Measurements from ENCODE around the gene IDH3G.

Gene IDH3G

GRCh38 chrX:153802513-153803045 is 8.4 kb upstream of the IDH3G start:
- Mint-ChIP-seq H3K9me3 (no peaks in the 10 kb centered on the region), H3K27ac (no peak overlapping the region), H3K4me3 (no peak overlapping the region), H3K4me1 (no peaks in the 10 kb centered on the region), H3K27me3 (no peaks in the 10 kb centered on the region), H3K36me3 (peaks cover 1% of the 10 kb centered on the region)

GRCh38 chrX:153801669-153802068 is 7.5 kb upstream of the IDH3G start:
- Mint-ChIP-seq H3K27me3 (no peaks in the 10 kb centered on the region), H3K27ac (no peak overlapping the region)

GRCh38 chrX:153800746-153801145 is 6.6 kb upstream of the IDH3G start:
- Mint-ChIP-seq H3K36me3 (peaks cover 1% of the 10 kb centered on the region), H3K4me3 (no peak overlapping the region), H3K27me3 (no peaks in the 10 kb centered on the region), H3K9me3 (no peaks in the 10 kb centered on the region), H3K4me1 (peaks cover 7% of the 10 kb centered on the region), H3K27ac (no peak overlapping the region)

More at GRCh38 chrX:153801669-153802068, 7.5 kb upstream of the IDH3G start:
- H3K4me3 Mint-ChIP-seq: no peak overlapping the region
- H3K36me3 Mint-ChIP-seq: peaks cover 1% of the 10 kb centered on the region
- no peaks in the 10 kb centered on the region for H3K4me1 Mint-ChIP-seq
- H3K9me3 Mint-ChIP-seq: no peaks in the 10 kb centered on the region

GRCh38 chrX:153800177-153800722 is 6.1 kb upstream of the IDH3G start:
- H3K36me3 Mint-ChIP-seq: peaks cover 1% of the 10 kb centered on the region
- H3K9me3 Mint-ChIP-seq: no peaks in the 10 kb centered on the region
- no peaks in the 10 kb centered on the region for H3K27me3 Mint-ChIP-seq
- peaks cover 8% of the 10 kb centered on the region for H3K4me1 Mint-ChIP-seq
- H3K4me3 Mint-ChIP-seq: no peak overlapping the region
- no peak overlapping the region for H3K27ac Mint-ChIP-seq

- H3K36me3 Mint-ChIP-seq: peaks cover 1% of the 10 kb centered on the region
- H3K4me1 Mint-ChIP-seq: peaks cover 8% of the 10 kb centered on the region
- H3K27me3 Mint-ChIP-seq: no peaks in the 10 kb centered on the region
- no peak overlapping the region for H3K4me3 Mint-ChIP-seq
- H3K9me3 Mint-ChIP-seq: no peaks in the 10 kb centered on the region
- no peak overlapping the region for H3K27ac Mint-ChIP-seq
Observed at GRCh38 chrX:153799326-153799725, 5.2 kb upstream of the IDH3G start.

GRCh38 chrX:153797415-153798015 is 3.3 kb upstream of the IDH3G start:
- Mint-ChIP-seq H3K9me3 (no peaks in the 10 kb centered on the region), H3K4me3 (no peak overlapping the region), H3K27ac (no peak overlapping the region), H3K4me1 (peaks cover 15% of the 10 kb centered on the region), H3K36me3 (peaks cover 1% of the 10 kb centered on the region), H3K27me3 (no peaks in the 10 kb centered on the region)

- H3K4me1 Mint-ChIP-seq: peaks cover 24% of the 10 kb centered on the region
- H3K27ac Mint-ChIP-seq: peak overlapping the region; percentile 96
- peak overlapping the region; percentile 96 for H3K4me3 Mint-ChIP-seq
- no peaks in the 10 kb centered on the region for H3K27me3 Mint-ChIP-seq
- H3K9me3 Mint-ChIP-seq: no peaks in the 10 kb centered on the region
- H3K36me3 Mint-ChIP-seq: peaks cover 1% of the 10 kb centered on the region
Observed at GRCh38 chrX:153794897-153795816, 982 bp upstream of the IDH3G start.

GRCh38 chrX:153793291-153793690 is 884 bp downstream of the IDH3G start:
- Mint-ChIP-seq H3K4me3 (peak overlapping the region; percentile 96), H3K27me3 (no peaks in the 10 kb centered on the region), H3K4me1 (peaks cover 24% of the 10 kb centered on the region), H3K9me3 (no peaks in the 10 kb centered on the region), H3K36me3 (peaks cover 1% of the 10 kb centered on the region), H3K27ac (peak overlapping the region; percentile 91)

GRCh38 chrX:153792368-153792767 is 1.8 kb downstream of the IDH3G start:
- H3K4me3 Mint-ChIP-seq: peak overlapping the region; percentile 96

GRCh38 chrX:153791104-153791852 is 2.9 kb downstream of the IDH3G start:
- H3K36me3 Mint-ChIP-seq: no peaks in the 10 kb centered on the region
- H3K27me3 Mint-ChIP-seq: no peaks in the 10 kb centered on the region
- no peak overlapping the region for H3K4me3 Mint-ChIP-seq
- H3K27ac Mint-ChIP-seq: no peak overlapping the region
- peaks cover 22% of the 10 kb centered on the region for H3K4me1 Mint-ChIP-seq
- H3K9me3 Mint-ChIP-seq: no peaks in the 10 kb centered on the region

More at GRCh38 chrX:153792368-153792767, 1.8 kb downstream of the IDH3G start:
- H3K4me1 Mint-ChIP-seq: peaks cover 24% of the 10 kb centered on the region
- no peaks in the 10 kb centered on the region for H3K36me3 Mint-ChIP-seq
- no peaks in the 10 kb centered on the region for H3K9me3 Mint-ChIP-seq
- H3K27me3 Mint-ChIP-seq: no peaks in the 10 kb centered on the region
- H3K27ac Mint-ChIP-seq: no peak overlapping the region

GRCh38 chrX:153789654-153790053 is 4.5 kb downstream of the IDH3G start:
- Mint-ChIP-seq H3K27me3 (no peaks in the 10 kb centered on the region), H3K4me1 (peaks cover 16% of the 10 kb centered on the region), H3K27ac (no peak overlapping the region), H3K4me3 (no peak overlapping the region), H3K9me3 (no peaks in the 10 kb centered on the region), H3K36me3 (no peaks in the 10 kb centered on the region)

- Mint-ChIP-seq H3K27ac (no peak overlapping the region), H3K36me3 (no peaks in the 10 kb centered on the region), H3K4me3 (no peak overlapping the region), H3K27me3 (no peaks in the 10 kb centered on the region), H3K4me1 (peaks cover 8% of the 10 kb centered on the region), H3K9me3 (no peaks in the 10 kb centered on the region)
Observed at GRCh38 chrX:153786669-153787068, 7.5 kb downstream of the IDH3G start.

GRCh38 chrX:153784325-153784967 is 9.7 kb downstream of the IDH3G start:
- no peaks in the 10 kb centered on the region for H3K27me3 Mint-ChIP-seq
- no peaks in the 10 kb centered on the region for H3K36me3 Mint-ChIP-seq
- no peak overlapping the region for H3K4me3 Mint-ChIP-seq
- no peak overlapping the region for H3K27ac Mint-ChIP-seq
- H3K9me3 Mint-ChIP-seq: no peaks in the 10 kb centered on the region
- peaks cover 5% of the 10 kb centered on the region for H3K4me1 Mint-ChIP-seq

GRCh38 chrX:153783378-153784013 is 10.7 kb downstream of the IDH3G start:
- no peak overlapping the region for H3K4me3 Mint-ChIP-seq
- no peak overlapping the region for H3K27ac Mint-ChIP-seq
- H3K9me3 Mint-ChIP-seq: no peaks in the 10 kb centered on the region
- H3K36me3 Mint-ChIP-seq: no peaks in the 10 kb centered on the region
- peaks cover 5% of the 10 kb centered on the region for H3K4me1 Mint-ChIP-seq
- H3K27me3 Mint-ChIP-seq: no peaks in the 10 kb centered on the region

Measured in activated naive CD4-positive, alpha-beta T cell treated with anti-CD3 and anti-CD28 coated beads, Interleukin-2, amount 50 U/mL, for 24 hours (primary cell).